ENCODE measurements around the gene AIPL1.

GRCh38 chr17:6463616-6464445 lies 28.9 kb upstream of the AIPL1 start:
- no peak for TF ChIP-seq GATA3 (IDR thresholded peaks at IDR 0.05; ENCODE audit: low read depth, low read length)
- no peak for TF ChIP-seq GATA2 (IDR thresholded peaks at IDR 0.05; ENCODE audit: low read depth, low read length)
